ENCODE results near the gene TMED5. TPM values are rescaled to one million over a fixed set of nuclear protein-coding genes. Genes with fewer than 3 reads are reported as not detected.
A peak's percentile ranks its signal among the peaks of the same experiment; 100 is the strongest.

The TMED5 gene
- 51.6 and 59.2 TPM in 2 replicates for total RNA-seq (2014; rRNA removed)
- Bru-seq, nascent RNA, result percentile 94 among the genes with signal in this experiment
- percentile 97 among the genes with signal in this experiment for BruChase-seq, experiment 1, labeled RNA remaining after a 6-hour chase
- percentile 93 among the genes with signal in this experiment for BruChase-seq, experiment 2, labeled RNA remaining after a 2-hour chase
- long read RNA-seq, full-length matches to known transcripts, result 219 of 239 reads
- long read RNA-seq, partial matches to known transcripts, result 15 of 239 reads
- long read RNA-seq, other reads (novel, unspliced or antisense), result 5 of 239 reads

DNA sequence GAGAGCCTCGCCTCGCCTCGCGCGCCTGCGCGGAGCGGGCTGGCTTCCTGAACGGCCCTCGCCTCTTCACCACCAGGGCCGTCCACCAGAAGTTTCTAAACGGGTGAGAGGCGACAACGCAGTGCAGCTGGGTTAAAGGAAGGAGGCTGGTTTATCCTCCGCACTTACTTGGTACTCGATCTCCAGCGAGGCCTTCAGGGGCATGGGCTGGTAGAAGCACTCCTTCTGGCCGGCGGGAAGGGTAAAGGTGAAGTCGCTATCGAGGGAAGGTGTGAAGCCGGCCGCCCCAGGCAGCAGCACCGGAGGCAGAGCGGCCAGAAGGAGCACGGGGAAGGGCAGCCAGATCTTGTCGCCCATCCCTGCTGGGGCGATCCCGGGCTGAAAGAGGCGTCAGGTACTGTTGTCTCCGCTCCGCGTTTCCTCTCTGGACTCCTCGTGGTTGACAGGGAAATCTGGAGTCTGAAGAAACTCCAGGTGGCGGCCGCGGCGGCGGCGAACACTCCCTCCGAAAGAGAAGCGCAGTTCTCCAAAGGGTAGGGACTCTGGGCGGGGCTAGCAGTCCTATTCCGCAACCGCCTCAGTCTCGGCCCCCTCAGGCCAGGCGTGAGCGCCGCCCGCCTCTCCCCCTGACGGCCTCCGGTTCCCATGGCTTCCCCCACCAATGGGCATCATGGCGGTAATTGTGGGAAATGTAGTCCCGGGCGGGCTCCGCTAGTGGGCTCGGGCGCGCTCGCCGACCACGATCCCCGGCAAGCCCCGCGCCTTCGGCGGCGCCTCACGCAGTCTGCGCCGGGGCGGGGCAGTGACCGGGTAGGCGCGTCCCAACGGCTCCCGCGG is at the start of gene TMED5:
Gene TMED5 (minus strand): TSS at position 528 of the 837 bp plus-strand sequence. CDS start 171 bp downstream, at position 357.
- peak within 1 kb of the TSS; percentile 93 for H3K4me3 ChIP-seq (ENCODE audit: low read length)
- TF ChIP-seq, protein P1, sequence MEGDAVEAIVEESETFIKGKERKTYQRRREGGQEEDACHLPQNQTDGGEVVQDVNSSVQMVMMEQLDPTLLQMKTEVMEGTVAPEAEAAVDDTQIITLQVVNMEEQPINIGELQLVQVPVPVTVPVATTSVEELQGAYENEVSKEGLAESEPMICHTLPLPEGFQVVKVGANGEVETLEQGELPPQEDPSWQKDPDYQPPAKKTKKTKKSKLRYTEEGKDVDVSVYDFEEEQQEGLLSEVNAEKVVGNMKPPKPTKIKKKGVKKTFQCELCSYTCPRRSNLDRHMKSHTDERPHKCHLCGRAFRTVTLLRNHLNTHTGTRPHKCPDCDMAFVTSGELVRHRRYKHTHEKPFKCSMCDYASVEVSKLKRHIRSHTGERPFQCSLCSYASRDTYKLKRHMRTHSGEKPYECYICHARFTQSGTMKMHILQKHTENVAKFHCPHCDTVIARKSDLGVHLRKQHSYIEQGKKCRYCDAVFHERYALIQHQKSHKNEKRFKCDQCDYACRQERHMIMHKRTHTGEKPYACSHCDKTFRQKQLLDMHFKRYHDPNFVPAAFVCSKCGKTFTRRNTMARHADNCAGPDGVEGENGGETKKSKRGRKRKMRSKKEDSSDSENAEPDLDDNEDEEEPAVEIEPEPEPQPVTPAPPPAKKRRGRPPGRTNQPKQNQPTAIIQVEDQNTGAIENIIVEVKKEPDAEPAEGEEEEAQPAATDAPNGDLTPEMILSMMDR (conservative IDR thresholded peaks at IDR 0.05; ENCODE audit: low read depth, low read length), result no peak
- TF ChIP-seq EZH2 (IDR thresholded peaks at IDR 0.05; ENCODE audit: low read length, unreplicated experiment) (no peak), EZH2phosphoT487 (IDR thresholded peaks at IDR 0.05; ENCODE audit: borderline replicate concordance, low read length) (no peak)
- BruUV-seq (replicated peaks), result TSS peak; percentile 57
- H3F3A ChIP-seq (ENCODE audit: low read length, unreplicated experiment), result no peaks in the 10 kb centered on the region
- H3K79me2 ChIP-seq (ENCODE audit: low read length), result peaks cover 87% of the 10 kb centered on the region
- ChIA-PET CTCF (no interaction called here), POLR2A (ENCODE audit: unreplicated experiment) (no interaction called here)
- no peaks in the 10 kb centered on the region for H3K9me2 ChIP-seq (replicated peaks; ENCODE audit: low read length)
- no peaks in the 10 kb centered on the region for H3K9me3 ChIP-seq (ENCODE audit: low read length)
- peak within 1 kb of the TSS; percentile 98 for H3K9ac ChIP-seq (ENCODE audit: low read length)
- H3K27me3 ChIP-seq (ENCODE audit: low read length), result no peaks in the 10 kb centered on the region
- peak within 1 kb of the TSS; percentile 89 for H2AFZ ChIP-seq (ENCODE audit: low read length)
- DNase-seq (peak; percentile 98), ATAC-seq (peak; percentile 93)
- H3K4me2 ChIP-seq (ENCODE audit: low read length), result peak within 1 kb of the TSS; percentile 97
- peaks cover 38% of the 10 kb centered on the region for H4K20me1 ChIP-seq (ENCODE audit: low read length)
- intact Hi-C loops (cut with micrococcal nuclease), result loop anchor here (1.0 to 10.0 kb wide), 2 partner anchors 101 to 165 kb away; partner anchors contain the start of genes DR1 and MTF2
- H3K4me1 ChIP-seq (ENCODE audit: insufficient read depth, low read length), result peaks cover 22% of the 10 kb centered on the region
- H3K36me3 ChIP-seq (ENCODE audit: low read depth, low read length), result peaks cover 10% of the 10 kb centered on the region; the same call in 1 of the 2 replicates
- peak within 1 kb of the TSS; percentile 98 for H3K27ac ChIP-seq (ENCODE audit: low read length)

DNA sequence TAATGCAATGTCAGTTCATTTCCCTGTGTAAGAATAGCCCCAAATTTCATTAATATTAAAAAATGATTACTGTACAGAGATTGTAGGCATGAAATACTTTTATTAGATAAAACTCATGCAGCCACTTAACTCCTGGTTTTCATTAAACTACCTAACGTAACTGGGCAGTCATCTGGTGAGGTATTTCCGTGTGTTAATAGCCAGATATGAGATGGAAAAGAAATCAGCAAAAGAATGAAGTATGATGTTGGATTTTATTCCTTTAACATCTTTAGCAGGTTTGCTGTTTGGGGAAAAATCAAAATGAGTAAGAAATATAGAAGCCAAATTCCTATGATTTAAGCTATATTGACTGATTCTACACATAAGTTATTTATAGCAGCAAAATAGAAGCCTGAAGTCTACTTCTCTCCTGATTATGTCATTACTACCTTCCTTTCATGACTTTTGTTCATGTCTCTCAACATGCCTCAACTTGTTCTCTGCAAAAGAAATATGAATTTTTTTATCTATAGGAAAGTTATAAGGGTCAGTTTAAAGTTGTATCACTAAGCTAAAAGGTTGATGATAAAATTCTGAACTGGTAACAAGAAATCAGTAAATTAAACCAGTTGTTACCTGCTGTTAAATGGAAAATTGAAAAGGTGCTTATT is 42.9 kb upstream of the TMED5 start:
- no peak overlapping the region for H3K9ac ChIP-seq (ENCODE audit: low read length)
- no TSS peak for BruUV-seq (replicated peaks)
- H3K9me2 ChIP-seq (replicated peaks; ENCODE audit: low read length), result no peaks in the 10 kb centered on the region
- no peaks in the 10 kb centered on the region for H4K20me1 ChIP-seq (ENCODE audit: low read length)
- POLR2A ChIA-PET (ENCODE audit: unreplicated experiment), result no interaction called here
- no peaks in the 10 kb centered on the region for H3K27me3 ChIP-seq (ENCODE audit: low read length)
- H3K4me3 ChIP-seq (ENCODE audit: low read length), result no peak overlapping the region
- CTCF ChIA-PET, result no interaction called here
- H2AFZ ChIP-seq (ENCODE audit: low read length), result no peak overlapping the region
- no peak for ATAC-seq
- H3K36me3 ChIP-seq (ENCODE audit: low read depth, low read length), result peaks cover 39% of the 10 kb centered on the region
- no peaks in the 10 kb centered on the region for H3K79me2 ChIP-seq (ENCODE audit: low read length)
- no peak overlapping the region for H3K4me2 ChIP-seq (ENCODE audit: low read length)
- no peaks in the 10 kb centered on the region for H3K9me3 ChIP-seq (ENCODE audit: low read length)
- no peak overlapping the region for H3K27ac ChIP-seq (ENCODE audit: low read length)
- TF ChIP-seq, protein P1 (conservative IDR thresholded peaks at IDR 0.05; ENCODE audit: low read depth, low read length), result no peak
- no peak for TF ChIP-seq EZH2phosphoT487 (IDR thresholded peaks at IDR 0.05; ENCODE audit: borderline replicate concordance, low read length)
- TF ChIP-seq EZH2 (IDR thresholded peaks at IDR 0.05; ENCODE audit: low read length, unreplicated experiment), result no peak
- H3F3A ChIP-seq (ENCODE audit: low read length, unreplicated experiment), result no peaks in the 10 kb centered on the region
- DNase-seq, result no peak
- intact Hi-C loops (cut with micrococcal nuclease), result no loop called here
- H3K4me1 ChIP-seq (ENCODE audit: insufficient read depth, low read length), result no peaks in the 10 kb centered on the region
